HG02759 (cell line): Measurements from ENCODE around the gene SPSB1.

Experiments
- ATAC-seq: cut with Tn5 transposase; IDR thresholded peaks from one replicate; pipeline ENCODE4 v1.9.1; 2021; ENCODE audit warnings: mild to moderate bottlenecking, moderate library complexity; ENCODE audit not compliant: unreplicated experiment

SPSB1 gene

DNA sequence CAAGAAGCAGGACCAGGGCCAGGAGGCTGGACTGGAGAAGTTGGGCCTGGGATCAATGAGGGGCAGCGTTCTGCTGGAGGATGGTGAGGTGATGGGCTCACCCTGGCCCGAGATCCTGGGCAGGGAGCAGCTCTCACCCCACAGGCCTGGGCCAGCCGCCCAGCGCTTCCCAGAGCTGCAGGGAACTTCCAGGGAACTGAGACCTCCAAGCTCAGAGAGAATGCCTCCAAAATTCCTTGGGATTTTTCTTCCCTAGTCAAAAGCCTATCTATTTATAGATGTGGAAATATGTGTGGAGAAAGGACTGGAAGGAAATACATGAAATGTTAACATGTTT is 121.2 kb downstream of the SPSB1 start:
- peak; percentile 9 for ATAC-seq

GRCh38 chr1:9416506-9416905 is 123.8 kb downstream of the SPSB1 start:
- ATAC-seq = no peak

- ATAC-seq = no peak
Observed at GRCh38 chr1:9416918-9417500, 124.3 kb downstream of the SPSB1 start.

- no peak for ATAC-seq
Observed at GRCh38 chr1:9417695-9418094, 125.0 kb downstream of the SPSB1 start.

GRCh38 chr1:9418851-9419250 is 126.2 kb downstream of the SPSB1 start:
- ATAC-seq = no peak
